Right hindlimb (tissue), 1 donor: ENCODE data around the gene KATNB1.

Experiments used
- DNase-seq: peaks from one replicate; pipeline ENCODE4 v3.0.0-alpha.2; 2018

KATNB1 gene

DNA sequence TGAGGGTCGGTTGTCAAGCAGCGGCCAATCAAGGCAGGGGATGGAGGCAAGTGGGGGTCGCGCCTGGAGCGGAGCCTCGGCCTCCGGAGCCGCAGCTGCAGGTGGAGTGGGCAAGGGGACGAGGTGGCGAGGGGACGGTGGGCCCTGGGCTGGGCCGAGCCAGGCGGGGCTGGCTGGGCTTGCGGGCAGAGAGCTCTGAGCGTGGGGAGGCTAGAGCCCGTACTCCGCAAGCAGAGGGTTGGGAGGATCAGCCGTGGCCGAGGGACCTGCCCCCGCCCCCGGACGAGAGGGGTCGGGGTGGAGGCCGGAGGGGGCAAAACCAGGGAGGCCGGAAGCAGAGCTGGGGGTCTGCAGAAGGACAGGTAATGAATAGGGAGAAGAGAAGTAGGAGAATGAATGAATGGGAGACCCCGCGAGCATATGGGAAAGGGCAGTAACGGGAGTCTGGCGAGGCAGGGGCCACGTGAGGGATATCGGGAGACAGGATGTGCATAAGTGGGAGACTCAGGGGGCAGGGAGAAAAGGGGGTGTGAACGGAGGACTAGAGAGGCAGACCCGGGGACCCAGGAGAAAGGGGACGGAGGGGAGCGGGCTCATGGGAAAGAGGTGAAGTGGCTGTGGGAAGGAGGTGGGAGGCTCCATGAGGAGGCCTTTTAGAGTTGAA is at the start of gene KATNB1:
KATNB1 (plus strand) TSS at position 16 of the 664 bp plus-strand sequence. CDS start 1,474 bp downstream, outside the sequence.
- DNase-seq: no peak

DNA sequence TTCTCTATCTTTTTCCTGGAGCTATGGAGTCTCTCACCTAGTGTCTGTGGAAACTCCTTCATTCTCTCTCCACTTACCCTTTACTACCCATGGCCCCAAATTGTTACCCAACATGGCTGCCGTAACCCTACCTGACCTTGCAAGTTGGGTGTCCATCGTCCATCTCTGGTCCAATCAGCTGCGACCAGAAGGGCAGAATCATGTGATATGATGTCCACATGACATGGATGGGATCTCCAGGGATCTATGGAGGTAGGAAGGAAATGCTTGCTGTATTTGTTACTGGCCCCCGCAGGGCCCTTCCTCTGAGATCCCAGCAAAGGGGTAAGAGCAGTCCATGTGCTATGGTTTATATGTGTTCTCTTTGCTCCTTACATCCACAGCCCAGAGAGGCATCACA is 49.0 kb upstream of the KATNB1 start:
- DNase-seq: no peak

GRCh38 chr16:57687363-57687929 is 48.1 kb upstream of the KATNB1 start:
- DNase-seq: no peak

DNA sequence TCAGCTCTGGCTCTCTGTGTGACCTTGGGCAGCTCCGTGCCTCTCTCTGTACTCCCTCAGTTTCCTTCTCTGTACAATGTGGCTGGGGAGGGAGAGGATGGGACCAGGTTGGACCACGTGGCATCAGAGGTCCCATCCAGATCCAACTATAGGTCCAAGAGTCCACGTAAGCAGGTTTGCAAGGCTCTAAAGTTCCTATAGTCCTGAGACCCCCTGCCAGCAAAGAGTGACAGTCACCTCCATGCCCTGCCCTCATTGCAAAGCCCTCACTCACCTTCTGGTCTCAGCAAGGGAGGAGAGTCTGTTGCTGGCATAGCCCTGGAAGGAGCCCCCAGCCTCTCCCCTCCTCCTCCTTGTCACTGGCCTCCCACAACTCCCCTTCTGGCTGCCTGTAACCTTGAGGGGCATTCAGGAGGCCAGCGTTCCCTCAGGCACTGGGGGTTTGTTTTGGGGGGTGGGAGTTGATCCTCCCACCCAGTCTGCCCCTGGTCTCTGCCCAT is 47.0 kb upstream of the KATNB1 start:
- no peak for DNase-seq

DNA sequence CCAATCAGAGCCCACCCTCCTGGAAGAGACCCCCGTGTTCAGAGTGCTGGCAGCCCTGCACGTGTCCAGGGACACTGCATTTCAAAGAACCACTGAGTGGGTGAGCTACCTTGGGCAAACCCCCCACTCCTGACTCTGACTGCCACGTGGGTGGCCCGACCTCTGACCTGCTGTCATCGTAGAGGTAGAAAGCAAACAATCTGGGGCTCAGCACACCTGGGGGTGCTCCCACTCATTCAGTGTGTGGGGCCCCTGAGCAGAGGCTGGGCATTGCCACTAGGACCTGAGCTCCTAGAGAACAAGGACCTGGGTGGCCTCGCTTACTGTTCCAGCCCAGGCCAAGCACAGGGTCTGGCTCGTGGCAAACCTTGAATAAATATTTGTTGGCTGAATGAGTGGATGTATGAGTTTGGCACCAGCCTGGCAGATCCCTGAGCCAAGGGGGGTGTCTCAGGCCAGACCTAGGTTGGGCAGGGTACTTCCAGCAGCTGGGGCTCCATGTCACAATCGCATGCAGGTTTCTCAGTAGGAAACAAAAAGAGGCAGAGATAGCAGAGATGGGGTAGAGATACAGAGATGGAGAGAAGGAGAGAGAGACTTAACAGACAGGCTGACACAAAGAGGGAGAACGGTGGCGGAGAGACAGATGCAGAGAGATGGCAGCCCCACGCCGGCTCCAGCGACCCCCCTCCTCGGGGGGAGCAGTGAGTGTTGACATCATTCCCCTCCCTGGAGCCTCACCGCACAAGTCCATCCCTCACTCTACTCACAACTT is 46.4 kb upstream of the KATNB1 start:
- DNase-seq: no peak

GRCh38 chr16:57689762-57690558 is 45.6 kb upstream of the KATNB1 start:
- DNase-seq: peak; percentile 35

GRCh38 chr16:57690782-57691471 is 44.6 kb upstream of the KATNB1 start:
- DNase-seq: no peak

- DNase-seq: no peak
Measured at GRCh38 chr16:57692636-57693035, 42.9 kb upstream of the KATNB1 start.

GRCh38 chr16:57693550-57693949 is 42.0 kb upstream of the KATNB1 start:
- DNase-seq: no peak

DNA sequence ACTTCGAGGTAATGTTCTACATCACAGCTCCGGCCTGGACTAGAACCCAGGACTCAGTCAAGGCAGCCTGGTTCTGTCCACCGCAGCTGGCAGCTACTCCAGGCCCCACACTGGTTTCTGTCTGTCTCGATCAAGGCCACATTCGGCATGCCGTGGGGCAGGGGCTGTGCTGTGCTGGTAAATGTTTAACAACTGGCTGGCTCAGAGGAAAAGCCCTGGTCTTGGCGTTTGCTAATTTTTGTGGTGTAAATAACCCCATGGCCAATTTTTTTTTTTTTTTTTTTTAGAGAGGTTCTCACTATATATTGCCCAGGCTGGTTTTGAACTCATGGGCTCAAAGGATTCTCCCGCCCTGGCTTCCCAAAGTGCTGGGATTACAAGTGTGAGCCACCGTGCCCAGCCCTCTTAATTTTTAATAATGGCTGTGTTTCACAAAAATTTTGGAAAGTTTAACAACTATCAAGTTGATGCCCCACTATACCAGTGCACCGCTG is 41.3 kb upstream of the KATNB1 start:
- DNase-seq: no peak

DNA sequence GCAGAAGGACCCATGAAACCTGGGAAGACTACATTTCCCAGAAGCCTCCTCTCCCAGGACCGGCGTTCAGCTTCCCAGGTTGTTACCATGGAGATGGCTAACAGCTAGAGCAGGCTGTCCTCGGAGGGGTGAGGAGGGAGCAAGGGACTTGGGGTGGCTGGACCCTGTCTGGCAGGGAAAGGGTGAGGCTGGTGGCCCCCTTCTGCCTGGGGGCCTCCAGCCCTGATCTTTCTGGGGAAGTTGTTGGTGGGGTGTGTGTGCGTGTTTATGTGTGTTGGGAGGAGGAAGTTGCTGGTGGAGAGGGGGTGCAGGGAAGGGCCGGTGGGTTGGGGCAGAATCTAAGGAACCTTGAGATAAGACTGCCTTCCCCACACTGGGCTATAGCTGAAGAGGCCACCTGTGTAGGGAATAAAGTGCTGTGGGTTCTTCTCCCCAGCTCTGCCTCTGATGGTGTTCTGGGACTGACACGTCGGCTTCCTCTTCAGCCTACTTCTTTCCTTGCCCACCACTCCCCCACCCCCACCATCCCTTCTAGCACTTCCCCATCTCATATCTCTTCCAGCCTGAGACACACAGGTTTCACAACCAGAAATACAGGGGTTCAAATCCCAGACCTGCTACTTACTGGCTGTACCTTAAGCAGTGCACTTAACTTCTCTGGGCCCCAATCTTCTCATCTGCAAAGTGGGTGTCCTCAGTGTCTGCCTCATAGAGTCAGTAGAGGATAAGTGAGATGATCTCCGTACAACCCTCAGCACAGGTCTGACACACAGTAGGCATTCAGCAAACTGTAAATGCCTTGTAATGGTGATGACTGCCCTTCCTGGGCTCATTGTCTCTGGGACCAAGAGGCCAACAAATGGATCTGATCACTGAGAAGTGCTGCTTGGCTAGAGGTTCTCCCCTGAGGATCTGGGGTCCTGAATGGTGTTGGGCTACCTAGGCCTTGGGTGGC is 40.6 kb upstream of the KATNB1 start, which contains the start of gene DRC7:
DRC7 (plus strand) TSS at position 82 of the 955 bp plus-strand sequence. CDS start 3,144 bp downstream, outside the sequence.
- DNase-seq: no peak

DNA sequence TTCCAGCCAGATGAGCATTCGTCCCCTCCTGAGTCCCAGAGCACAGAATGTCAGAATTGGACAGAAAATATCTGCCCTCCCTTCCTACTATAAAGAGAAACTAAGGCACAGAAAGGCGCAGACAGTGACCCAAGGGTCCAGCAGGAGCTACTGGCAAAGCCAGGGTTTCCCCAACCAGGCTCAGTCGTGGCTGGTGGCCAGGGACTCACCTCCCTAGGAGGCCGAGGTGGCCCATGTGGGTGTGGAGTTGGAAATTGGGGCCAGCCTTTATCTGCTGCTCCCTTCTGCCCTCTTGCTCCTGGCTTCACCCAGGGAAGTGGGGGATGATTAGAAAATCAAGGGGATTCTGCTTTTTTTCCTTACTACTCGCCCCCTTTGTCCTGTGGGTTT is 39.9 kb upstream of the KATNB1 start:
- no peak for DNase-seq

DNA sequence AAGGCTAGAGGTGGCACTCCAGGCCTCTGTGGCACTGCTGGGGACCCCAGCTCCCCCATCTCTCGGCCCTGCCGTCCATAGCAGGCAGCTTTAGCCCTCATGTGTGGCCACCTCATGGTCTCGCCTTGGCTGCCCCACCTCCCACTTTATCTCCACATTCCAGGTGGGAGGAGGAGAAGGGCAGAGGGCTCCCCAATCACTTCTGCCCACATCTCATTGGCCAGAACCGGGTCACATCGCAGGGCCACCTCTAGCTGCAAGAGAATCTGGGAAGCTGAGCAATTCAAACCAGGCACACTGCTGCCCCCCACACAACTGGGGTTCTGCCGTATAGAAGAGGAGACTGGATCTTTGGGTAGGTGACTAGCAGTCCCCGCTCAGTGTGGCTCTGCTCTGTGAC is 39.3 kb upstream of the KATNB1 start:
- no peak for DNase-seq

DNA sequence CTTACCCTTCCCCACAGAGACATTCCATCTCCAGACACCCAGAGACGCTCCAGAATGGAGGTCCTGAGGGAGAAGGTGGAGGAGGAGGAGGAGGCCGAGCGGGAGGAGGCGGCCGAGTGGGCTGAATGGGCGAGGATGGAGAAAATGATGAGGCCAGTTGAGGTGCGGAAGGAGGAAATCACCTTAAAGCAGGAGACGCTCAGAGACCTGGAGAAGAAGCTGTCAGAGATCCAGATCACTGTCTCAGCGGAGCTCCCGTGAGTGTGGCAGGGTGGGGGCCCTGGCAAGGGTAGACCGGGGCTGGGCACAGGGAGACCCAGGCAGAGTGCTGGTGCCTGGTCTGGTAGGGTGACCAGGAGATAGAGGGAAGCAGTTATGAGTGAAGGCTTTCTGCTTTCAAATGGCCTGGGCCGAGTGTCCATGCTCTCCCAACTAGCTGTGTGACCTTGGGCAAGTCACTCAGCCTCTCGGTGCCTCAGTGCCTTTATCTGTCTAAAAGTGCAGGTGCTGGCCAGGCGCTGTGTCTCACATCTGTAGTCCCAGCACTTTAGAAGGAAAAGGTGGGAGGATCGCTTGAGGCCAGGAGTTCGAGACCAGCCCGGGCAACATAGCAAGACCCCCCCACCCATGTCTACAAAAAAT is 37.6 kb upstream of the KATNB1 start:
- no peak for DNase-seq

DNA sequence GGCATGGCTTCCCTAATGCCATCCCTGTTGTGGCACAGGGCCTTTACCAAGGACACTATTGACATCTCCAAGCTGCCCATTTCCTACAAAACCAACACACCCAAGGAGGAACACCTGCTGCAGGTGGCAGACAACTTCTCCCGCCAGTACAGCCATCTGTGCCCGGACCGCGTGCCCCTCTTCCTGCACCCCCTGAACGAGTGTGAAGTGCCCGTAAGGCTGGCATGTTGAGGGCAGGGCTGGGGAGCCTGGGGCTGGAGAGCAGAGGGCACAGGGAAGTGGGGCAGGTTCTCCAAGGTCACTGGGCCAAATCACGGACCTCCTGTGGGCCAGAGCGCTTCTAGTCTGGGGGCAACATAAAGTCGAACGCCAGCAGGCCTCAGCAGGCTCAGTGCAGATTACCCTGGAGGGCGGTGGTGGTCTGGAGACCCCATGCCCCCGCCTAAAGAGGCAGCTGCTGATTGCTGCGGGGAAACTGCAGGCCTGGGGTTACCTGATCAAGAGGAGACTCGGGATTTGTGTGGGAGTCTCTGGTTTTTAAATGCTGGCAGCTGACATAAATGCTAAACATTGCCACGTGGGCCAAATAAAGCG is 36.7 kb upstream of the KATNB1 start:
- no peak for DNase-seq

DNA sequence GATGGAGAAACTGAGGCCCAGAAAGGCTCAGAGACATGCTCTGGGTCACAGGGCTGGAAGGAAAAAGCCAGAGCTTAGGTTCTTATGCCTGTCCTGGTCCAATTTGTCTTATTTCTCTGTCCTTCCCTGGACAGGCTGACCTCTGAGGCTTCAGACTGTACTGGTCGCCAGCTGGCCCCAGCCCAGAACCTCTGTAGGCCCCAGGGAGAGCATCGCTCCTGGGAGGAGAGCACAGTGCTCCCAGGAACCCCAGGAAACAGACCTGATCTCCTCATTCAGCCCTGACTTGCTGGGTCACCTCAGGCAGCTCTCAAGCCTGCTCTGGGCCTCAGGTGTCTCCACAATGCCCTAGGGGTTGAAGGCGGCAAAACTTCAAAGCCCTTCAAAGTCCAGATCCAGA is 36.1 kb upstream of the KATNB1 start:
- no peak for DNase-seq

DNA sequence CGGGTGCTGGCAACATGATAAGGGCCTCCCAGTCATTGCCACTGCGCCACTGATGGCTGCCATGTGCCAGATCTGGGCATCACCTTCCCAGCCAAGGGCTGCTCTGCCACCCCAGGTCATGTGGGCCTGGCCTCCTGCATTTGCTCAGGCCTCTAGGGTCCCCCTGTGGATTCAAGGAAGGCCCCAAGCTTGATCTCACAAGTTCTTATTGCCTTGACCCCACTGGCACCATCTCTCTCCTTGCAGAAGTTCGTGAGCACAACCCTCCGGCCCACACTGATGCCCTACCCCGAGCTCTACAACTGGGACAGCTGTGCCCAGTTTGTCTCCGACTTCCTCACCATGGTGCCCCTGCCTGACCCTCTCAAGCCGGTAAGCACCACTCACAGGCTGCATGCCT is 35.7 kb upstream of the KATNB1 start:
- DNase-seq: no peak

- DNase-seq: no peak
Measured at GRCh38 chr16:57700781-57701551, 34.6 kb upstream of the KATNB1 start.

GRCh38 chr16:57701759-57702371 is 33.7 kb upstream of the KATNB1 start:
- no peak for DNase-seq
